C4-2B (cell line): ENCODE results near the gene HOXB8.

Experiments
- ZFX ChIP-seq: fragments of 450-650 bp; IDR thresholded peaks from 2 replicates; pipeline ENCODE4 v1.6.1; 2017
- TF ChIP-seq, protein P1 (sequence below): fragments of 450-650 bp; conservative IDR thresholded peaks from 2 replicates; pipeline ENCODE4 v1.5.1; 2017; ENCODE audit warnings: mild to moderate bottlenecking

DNA sequence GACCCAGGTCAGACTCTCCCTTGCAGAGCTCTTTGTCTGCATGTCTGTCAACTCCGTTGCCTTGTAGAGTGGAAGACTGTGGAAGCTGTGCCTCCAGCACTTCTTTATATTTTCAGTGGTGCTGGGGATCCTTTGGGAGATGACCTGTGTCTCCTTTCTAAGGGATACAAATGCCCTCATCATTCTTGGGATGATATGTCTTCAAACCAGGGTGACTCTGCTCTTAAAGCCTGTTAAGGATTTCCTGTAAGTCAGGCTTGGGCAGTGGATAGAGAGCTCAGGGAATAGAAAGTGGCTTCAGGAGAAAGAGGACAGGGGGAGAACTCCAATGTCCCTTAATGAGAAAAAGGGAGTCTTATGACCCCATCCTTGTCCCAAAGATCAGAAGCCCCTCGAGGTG lies 26.6 kb downstream of the HOXB8 start:
- TF ChIP-seq, protein P1, sequence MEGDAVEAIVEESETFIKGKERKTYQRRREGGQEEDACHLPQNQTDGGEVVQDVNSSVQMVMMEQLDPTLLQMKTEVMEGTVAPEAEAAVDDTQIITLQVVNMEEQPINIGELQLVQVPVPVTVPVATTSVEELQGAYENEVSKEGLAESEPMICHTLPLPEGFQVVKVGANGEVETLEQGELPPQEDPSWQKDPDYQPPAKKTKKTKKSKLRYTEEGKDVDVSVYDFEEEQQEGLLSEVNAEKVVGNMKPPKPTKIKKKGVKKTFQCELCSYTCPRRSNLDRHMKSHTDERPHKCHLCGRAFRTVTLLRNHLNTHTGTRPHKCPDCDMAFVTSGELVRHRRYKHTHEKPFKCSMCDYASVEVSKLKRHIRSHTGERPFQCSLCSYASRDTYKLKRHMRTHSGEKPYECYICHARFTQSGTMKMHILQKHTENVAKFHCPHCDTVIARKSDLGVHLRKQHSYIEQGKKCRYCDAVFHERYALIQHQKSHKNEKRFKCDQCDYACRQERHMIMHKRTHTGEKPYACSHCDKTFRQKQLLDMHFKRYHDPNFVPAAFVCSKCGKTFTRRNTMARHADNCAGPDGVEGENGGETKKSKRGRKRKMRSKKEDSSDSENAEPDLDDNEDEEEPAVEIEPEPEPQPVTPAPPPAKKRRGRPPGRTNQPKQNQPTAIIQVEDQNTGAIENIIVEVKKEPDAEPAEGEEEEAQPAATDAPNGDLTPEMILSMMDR: no peak
- no peak for TF ChIP-seq ZFX
